NCI-H2029 (cell line): ENCODE data around the gene MED20.
"Not testable (repeated sequence)": the region's sequence is repeated elsewhere in the genome, so short reads cannot be mapped to it uniquely, and the experiment has no call there.

Experiments
- DNase-seq: peaks from one replicate; lab custom pipeline; 2025; lab: John Stamatoyannopoulos, UW

MED20 gene, protein sequence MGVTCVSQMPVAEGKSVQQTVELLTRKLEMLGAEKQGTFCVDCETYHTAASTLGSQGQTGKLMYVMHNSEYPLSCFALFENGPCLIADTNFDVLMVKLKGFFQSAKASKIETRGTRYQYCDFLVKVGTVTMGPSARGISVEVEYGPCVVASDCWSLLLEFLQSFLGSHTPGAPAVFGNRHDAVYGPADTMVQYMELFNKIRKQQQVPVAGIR

DNA sequence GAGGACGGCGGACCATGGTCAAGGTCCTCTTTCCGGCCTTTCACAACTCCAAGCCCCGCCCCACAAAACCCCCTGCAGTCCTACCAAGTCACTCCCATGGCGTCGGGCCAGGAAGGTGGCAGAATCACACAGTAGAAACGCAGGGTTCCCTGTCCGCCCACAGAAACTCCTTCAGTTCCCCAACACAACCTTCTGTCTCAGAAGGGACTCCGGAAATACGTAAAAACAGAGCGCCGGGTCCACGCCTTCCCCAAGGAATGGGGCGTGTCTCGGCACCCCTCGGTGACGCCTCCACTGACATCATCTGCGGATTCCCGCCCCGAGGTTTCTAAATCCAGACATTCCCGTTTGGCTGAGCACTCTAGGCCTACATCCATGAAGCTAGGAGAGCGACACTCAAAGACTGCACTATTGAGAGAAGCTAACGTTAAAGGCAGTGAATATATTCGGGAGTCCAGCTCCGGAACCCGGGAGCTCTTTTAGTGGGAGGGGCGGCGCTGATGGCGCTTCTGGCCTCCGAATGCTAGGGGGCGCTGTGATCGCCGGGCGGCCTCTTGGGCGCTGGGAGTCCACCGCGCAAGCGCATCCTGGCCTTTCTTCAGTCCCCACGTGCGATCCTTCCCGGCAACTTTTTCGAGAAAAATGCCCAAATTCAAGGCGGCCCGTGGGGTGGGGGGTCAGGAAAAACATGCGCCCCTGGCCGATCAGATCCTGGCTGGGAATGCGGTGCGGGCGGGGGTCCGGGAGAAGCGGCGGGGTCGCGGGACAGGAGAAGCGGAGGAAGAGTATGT lies at the start of gene MED20, which contains the start of gene BYSL:
MED20 (minus strand) TSS at position 219 of the 791 bp plus-strand sequence; CDS start at position 98, 121 bp downstream.
BYSL (plus strand) TSS at position 579 of the 791 bp plus-strand sequence; CDS start at position 643, 64 bp downstream.
- DNase-seq, result peak; percentile 85

DNA sequence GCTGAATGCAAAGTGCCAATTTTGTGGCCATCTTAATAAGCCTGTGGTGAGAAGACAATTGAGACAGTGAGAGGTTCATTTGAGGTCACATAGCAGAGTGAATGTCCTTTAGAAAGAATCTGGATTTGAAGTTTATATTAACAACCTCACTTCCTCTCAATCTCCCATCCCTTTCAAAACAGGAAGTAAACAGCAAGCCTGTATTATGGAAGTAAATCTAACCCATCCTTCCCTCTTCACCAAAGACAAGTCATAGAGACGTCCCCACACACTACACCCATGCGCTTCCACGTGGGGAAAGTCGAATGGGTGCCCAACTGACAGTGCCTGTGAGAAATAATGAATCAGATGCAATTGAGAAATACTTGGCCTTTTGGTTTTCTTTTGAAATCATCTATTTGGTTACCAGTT lies 49.5 kb upstream of the MED20 start:
- DNase-seq, result no peak

DNA sequence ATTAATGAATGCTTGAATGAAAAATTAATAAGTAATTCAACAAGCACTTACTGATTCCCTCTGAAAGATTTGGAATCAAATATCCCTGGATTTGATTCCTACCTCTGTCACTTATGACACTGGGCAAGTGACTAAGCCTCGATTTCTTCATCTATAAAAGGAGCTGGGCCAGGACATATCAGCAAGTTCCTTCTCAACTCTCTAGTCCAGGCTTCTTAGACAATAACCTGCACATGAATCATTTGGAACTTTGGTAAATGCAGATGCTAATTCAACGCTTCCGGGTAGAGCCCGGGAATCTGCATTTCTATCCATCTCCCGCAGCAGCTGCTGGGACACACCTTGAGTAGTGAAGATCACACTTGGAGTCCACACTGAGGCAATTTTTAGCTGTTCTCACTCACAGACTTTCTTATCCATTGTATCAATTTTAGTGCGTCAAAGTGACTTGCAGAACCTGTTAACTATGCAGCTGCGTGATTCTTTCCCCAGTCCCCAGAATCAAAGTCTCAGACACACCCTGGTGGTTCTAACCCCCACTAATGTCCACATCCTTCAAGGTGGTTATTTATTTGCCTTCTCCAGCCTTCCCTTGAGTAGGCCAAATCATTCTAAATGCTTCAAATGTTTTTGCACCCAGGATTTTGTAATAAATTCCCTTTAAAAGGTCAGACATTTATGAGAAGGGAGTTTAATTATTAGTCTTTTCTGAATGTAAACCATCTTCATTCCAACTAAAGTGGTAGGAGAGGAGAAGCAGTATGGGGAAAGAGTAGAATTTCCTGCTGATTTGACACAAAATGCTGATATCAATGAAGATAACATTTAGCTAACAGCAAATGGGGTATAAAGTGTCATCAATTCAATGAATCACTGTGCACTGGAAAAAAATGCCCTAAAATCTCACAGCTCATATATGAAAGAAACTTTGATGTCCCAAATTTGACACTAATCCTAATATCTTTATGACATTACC lies 46.7 kb upstream of the MED20 start:
- no peak for DNase-seq

DNA sequence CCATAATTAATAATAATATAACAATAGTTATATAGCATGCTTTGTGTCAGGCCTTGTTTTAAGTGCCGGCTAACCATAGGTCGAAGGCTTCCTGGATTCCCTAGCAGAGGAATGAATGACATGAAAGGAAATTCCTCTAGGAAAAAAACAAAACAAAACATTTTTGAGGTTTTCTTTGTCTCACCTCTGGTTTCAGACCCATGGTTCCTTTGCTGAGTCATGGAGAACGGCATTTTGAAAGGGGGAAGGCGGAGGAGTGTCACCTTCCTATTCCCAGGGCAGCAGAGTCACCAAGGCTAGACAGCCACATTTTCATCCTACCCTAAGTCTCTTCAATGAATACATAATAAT lies 46.0 kb upstream of the MED20 start:
- no peak for DNase-seq

DNA sequence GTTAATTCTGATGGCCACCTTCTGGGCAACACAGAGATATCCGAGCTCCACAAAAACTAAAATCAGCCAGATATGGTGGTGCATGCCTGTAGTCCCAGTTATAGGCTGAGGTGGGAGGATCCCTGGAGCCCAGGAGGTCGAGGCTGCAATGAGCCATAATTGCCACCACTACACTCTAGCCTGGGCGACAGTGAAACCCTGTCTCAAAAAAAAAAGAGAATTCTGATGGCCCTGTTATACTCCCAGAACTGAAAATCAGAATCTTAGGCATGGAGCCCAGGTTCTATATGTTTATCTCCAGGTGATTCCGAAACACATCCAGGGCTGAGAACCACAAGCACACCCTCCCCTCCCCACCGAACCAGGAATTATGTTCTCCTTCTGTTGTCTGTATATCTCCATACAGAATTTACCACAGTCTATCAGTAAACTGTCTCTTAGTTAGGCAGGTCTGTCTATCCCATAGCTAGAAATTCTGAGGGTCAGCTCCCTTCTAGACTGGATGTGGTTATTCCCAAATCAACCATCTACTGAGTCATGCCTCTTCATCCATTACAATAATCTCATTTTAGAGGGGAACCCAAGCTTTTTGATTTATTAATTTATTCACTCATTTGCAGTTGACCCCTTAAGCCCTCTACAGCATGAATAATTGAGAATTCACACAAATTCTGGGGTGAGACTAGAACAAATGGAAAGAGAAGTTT lies 45.4 kb upstream of the MED20 start:
- DNase-seq, result no peak

DNA sequence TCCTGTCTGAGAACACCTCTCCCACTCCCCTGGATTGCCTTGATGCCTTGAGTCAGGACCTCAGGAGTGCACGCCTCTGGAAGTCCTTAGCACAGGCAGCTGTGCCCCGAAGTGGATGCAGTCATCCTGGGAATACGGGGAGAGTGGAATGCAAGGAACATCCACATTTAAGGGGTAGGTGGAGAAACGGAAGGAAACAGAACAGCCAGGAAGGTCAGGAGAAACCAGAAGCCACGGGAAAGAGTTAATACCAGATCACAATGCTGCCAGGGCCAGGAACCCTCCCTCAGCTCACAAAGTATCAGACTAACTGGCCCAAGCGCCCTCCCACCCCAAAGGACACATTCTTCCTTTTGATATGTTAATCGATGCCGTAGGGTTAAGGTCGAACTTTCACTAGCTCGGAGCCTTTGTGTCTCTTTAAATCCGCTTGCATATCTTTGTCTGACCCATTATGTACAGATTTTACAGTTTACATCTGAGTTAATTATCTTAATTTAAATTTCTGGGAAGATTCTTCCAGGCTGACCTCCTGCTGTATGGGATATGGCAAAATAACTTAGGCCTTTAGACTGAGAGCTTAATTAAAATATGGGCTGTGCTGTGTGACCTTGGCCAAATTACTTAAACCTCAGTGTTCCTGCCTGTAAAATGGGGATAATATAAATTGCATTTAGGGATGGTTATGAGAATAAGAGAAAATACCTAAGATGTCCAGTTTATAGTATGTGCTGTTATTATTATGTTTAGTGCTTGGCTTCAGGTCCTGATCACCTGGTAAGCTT lies 44.7 kb upstream of the MED20 start:
- DNase-seq, result no peak

DNA sequence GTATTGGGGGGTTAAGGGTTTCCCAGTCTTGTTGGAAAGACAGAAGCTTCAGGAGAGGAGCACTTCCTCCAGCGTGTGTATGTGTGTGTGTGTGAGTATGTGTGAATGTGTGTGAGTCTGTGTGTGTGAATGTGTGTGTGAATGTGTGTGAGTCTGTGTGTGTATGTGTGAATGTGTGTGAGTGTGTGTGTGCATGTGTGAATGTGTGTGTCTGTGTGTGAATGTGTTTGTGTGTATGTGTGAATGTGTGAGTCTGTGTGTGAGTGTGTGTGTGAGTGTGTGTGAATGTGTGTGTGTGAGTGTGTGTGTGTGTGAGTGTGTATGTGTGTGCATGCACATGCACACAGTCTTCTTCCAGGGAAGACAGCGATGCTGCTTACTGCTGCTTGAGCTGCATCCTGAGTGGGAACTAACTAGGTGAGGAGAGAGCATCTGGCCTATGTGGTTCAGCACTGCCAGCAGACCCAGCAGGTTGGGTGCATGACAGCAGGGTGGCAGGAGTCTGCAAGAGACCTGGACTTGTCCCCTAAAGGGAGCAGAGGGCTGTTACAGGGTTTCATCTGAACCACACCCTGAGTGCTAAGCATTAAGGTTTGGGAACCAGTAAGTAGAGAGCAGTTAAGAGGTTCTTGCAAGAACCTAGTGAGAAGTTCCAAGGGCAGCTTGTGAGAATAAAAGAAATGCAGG lies 43.4 kb upstream of the MED20 start:
- no peak for DNase-seq

DNA sequence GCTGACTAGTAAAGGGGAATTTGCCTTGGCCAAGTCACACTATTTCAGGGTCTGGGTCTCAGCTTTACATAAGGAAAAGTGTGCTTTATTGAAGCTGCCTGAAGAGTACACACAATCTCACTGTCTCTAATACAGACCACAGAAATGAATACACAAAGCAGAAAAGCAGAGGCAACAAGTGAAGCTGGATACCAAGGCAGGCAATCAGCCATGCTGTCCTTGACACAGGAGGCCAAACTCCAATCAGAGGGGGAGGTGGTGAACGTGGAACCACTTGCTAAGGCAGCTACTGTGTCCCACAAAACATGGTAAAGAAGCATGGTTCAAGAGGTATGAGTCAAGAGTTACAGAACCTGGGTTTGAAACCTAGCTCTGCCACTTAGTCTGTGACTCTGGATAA lies 42.4 kb upstream of the MED20 start:
- no peak for DNase-seq

DNA sequence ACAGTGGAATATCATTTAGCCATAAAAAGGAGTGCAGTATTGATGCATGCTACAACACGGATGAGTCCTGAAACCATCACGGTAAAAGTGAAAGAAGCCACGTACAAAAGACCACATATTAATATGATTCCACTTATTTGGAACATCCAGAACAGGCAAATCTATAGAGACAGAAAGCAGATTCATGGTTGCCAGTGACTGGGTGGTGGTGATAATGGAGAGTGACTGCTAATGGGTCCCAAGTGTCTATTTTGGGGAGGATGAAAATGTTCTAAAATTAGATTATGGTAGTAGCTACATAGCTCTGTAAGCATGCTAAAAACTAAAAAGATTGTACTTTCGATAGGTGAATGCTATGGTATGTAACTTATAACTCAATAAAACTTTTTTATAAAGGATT lies 39.1 kb upstream of the MED20 start:
- no peak for DNase-seq

DNA sequence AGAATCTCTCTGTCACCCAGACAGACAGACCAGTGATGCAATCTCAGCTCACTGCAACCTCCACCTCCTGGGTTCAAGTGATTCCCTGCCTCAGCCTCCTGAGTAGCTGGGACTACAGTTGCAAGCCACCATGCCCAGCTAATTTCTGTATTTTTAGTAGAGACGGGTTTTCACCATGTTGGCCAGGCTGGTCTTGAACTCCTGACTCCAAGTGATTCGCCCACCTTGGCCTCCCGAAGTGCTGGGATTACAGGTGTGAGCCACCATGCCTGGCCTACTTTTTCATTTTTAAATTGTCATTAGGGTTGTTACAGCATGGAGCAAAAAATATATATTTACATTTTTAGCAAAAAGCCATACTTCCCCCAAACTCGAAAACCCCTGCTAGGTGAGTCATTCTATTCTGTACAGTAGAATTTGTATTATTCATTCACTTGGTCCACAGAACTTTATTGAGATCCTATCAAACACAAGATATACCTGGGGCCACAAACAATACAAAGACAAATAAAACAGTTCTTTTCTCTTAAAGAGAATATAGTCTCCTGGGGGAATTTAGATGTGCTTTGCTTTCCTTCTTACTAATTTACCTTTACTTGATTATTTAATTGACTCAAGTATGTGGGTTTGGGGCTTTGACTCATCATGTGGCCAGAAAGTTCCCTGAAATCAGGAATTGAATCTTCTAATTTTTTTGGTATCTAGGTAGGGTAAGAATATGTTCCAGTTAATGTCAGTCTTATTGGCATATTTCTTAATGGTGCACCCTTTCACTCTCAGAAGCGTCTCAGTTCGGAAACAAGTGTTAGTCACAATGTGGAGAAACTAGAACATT lies 37.3 kb upstream of the MED20 start:
- DNase-seq, result no peak

DNA sequence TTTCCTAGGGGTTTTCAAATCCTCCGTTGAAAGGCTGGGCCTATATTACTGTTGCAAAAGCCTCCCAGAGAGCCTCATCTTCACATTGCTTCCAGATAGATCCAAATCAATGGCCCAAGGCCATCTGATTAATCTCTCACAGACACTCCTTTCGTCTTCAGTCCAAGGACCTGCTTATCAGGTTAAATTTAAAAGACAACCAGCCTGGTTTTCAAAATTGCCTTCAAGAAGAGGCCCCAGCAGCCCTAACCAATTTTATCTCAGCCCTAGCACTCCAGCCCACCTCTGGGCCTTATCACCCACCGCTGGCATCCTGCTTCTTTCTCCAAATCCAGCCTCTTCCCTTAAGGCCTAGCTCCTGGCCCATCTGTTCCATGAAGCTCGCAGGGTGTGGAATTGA lies 36.2 kb upstream of the MED20 start:
- no peak for DNase-seq

DNA sequence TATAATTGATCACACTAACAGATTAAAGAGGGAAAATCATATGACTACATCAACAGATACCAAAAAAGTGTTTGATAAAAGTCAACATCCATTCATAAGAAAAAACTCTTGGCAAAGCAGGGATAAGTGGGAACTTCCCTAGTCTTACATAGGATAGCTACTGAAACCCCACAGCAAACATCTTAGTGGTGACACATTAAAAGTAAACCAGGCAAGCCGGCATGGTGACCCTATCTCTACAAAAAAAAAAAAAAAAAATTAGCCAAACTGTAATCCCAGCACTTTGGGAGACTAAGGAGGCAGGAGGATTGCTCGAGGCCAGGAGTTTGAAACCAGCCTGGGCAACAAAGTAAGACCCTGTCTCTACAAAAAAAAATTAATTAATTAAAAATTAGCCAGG lies 34.5 kb upstream of the MED20 start:
- DNase-seq, result no peak

DNA sequence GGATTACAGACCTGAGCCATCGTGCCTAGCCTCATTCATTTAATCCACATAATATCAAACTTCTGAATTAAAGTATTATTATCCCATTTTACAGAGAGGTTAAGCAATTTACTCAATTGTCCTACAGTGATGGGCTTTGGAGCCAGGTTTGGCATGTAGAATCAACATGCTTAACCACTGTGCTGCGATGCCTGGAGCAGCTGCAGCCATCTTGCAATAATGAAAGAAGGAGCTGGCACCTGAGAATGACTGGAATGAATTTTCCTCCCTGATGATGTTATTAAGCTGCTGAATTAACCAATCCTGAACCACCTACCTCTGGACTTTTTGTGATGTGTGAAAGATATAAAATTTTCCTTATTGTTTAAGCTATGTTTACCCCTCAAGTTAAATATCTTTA lies 33.7 kb upstream of the MED20 start:
- DNase-seq, result no peak

DNA sequence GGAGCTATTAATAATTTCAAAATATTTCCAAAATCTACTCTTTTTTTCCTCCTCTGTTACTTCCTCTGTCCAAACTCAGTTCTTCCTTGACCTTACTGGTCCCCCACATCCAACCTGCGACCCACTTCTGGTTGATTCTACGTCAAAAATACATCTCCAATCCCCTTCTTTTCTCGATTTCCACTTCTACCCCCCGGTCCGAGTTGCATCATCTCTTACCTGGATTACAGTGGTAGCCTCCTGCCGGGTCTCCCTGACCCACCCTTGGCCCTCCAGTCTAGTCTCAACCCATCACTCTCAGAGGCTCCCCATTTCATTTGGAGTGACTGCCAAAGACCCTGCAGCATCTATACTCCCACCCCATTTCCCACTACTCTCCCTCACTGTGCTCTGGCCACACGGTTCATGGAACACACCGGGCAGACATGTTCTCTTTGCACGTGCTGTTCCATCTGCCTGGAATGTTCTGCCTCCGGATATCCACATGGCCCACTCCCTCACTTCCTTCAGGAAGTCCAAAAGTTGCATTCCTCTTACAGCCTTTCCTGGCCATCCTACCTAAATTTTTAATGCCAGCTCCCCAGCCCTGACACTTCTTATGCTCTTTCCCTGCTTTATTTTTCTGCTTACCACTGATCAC lies 26.8 kb upstream of the MED20 start:
- no peak for DNase-seq

DNA sequence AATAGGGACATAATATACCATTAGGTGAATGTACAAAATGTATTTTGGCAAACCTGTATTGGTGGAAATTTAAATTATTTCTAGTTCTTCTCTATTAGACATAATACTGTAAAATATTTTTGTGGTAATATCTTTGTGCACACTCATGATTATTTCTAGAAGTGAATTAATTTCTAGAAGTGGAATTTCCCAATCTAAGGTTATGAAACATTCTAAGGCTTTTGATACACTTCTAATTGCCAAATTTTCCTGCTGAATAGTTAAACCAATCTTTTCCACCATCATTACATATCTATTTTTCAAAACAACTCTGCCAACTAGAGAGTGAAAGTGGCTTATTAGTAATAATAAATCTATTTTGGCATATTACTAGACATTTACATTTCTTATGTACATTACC lies 22.5 kb upstream of the MED20 start:
- DNase-seq, result no peak

DNA sequence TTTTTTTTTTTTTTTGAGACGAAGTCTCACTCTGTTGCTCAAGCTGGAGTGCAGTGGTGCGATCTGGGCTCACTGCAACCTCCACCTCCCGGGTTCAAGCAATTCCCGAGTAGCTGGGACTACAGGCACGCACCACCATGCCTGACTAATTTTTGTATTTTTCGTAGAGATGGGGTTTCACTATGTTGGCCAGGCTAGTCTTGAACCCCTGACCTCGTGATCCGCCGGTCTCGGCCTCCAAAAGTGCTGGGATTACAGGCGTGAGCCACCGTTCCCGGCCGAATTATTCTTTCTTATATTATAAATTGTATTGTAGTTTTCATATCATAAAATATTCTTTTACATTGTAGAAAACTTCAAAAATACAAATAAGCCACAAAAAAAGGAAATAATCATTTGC lies 21.9 kb upstream of the MED20 start:
- DNase-seq, result not testable (repeated sequence)

DNA sequence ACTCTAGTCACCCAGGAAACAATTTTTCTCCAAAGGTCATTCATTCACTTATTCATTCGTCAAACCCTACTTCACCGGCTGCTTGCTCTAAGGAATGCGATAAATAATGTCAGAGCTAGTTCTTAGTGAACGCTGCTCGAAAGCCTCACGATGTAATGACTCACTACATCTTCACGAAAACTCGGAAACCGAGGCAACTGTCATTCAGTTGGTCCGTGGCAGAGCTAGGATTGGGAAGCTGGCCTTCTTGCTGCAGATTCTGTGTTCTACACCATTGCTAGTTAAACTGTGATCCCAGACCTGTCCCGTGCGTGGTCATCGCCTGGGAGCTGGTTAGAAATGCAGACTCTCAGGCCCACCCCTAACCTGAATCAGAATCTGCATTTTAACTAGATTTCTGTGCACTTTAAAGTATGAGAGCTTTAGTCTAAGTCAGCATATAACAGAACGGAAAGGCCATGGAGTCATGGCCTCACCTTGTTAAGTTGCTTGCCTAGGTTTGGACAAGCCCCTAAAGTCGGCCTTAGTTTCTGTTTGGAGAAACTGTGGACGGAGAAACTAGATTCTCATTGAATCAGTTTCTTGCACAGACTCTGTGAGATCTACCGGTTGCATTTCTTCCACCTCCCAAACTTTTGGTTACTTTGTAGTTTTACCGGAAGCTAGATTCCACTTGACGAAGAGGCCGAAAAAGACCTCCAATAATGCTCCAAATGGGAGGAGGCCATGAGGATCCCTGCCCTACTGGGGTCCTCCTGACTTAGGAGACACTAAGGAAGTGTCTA lies 21.3 kb upstream of the MED20 start:
- no peak for DNase-seq
